Testis (tissue), 3 donors: ENCODE results near the gene EHD4. TPM values are rescaled to one million over a fixed set of nuclear protein-coding genes. Genes with fewer than 3 reads are reported as not detected.

ENCODE experiments used
- DNase-seq: peaks from one replicate; pipeline ENCODE4 v3.0.0-alpha.2; 2019
- H3K27ac ChIP-seq, 2 donors: fragments of 200-600 bp; sonication (generic); one replicate each; pipeline ENCODE4 v1.5.1; 2019
- H3K27me3 ChIP-seq: fragments of 200-600 bp; sonication (generic); one replicate; pipeline ENCODE4 v1.5.1; 2019
- H3K36me3 ChIP-seq: fragments of 200-600 bp; sonication (generic); one replicate; pipeline ENCODE4 v1.5.1; 2017; ENCODE audit warnings: low read depth; ENCODE audit errors: missing control alignments
- H3K4me1 ChIP-seq: fragments of 200-600 bp; sonication (generic); one replicate; pipeline ENCODE4 v1.5.1; 2019
- H3K4me3 ChIP-seq, 2 donors: fragments of 200-600 bp; sonication (generic); one replicate each; pipeline ENCODE4 v1.5.1; 2017 to 2019
- H3K9me3 ChIP-seq: fragments of 200-600 bp; sonication (generic); one replicate; pipeline ENCODE4 v1.5.1; 2017
- POLR2A ChIP-seq: fragments of 450-650 bp; IDR thresholded peaks from one replicate; pipeline ENCODE4 v1.6.1; 2017; ENCODE audit warnings: antibody characterized with exemption, mild to moderate bottlenecking, moderate library complexity
- WGBS, 2 donors: methylation state at CpG; one replicate each; pipeline ENCODE4 v1.1.5; 2018; 5-methylcytosine and 5-hydroxymethylcytosine counted together
- intact Hi-C: fragments of 100-400 bp; cut with DNase I; formaldehyde crosslinking; loops from one replicate; pipeline ENCODE4 v1.15.1; 2023; ENCODE audit warnings: low total_unique reads
- polyA plus RNA-seq: library from polyadenylated mRNA; stranded (reverse); fragments of 350-450 nt; fragmentation: Illumina TruSeq; extraction: RNeasy Lipid Tissue Mini Kit (QIAGEN cat#74804); gene quantifications from one replicate; pipeline ENCODE4 v1.2.3, GENCODE V29; 2014; ENCODE audit warnings: low read depth, low replicate concordance; ENCODE audit not compliant: insufficient read depth
- total RNA-seq, 2 donors: library from RNA; depleted of rRNA; stranded (reverse); fragments of >200 nt; gene quantifications; one replicate each; pipeline ENCODE4 v1.2.3, GENCODE V29; 2016
- TF ChIP-seq, protein P1 (sequence below), 3 experiments: fragments of 450-650 bp in 2 of 3; fragments of 200-600 bp in 1 of 3; sonication (generic) in 1 of 3; IDR thresholded peaks; one replicate each; pipeline ENCODE4 v1.5.1; 2016 to 2019; ENCODE audit warnings: antibody characterized with exemption in 3 of 3, mild to moderate bottlenecking in 2 of 3, moderate library complexity in 1 of 3

The EHD4 gene
- total and polyA plus RNA-seq, 3 donors from 2014 or later, result 8.0 to 10.2 (median 9.4) TPM

DNA sequence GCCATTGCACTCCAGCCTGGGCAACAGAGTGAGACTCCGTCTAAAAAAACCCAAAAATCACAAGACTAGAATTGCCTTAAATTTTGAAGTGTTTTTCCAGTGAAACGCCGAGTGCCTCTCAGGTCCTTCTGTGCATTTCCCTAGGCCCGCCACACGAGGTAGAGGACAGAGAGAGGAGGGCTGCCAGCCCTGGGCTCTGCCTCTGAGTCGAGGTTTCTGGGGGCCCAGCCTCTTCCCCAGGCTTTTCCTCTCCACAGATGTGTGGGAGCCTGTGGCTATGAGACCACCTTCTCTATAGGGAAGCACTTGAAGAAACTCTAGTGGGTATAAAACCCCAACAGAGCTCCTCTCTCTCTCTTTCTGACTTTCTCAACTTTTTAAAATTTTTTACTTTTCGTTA, 10.9 kb upstream of the EHD4 start:
- Histone ChIP-seq H3K9me3 (no peaks in the 10 kb centered on the region), H3K4me3 (no peak overlapping the region), H3K36me3 (no peaks in the 10 kb centered on the region), H3K27me3 (no peaks in the 10 kb centered on the region), H3K27ac (no peak overlapping the region), H3K4me1 (peaks cover 12% of the 10 kb centered on the region)
- intact Hi-C loops, result no loop called here
- 80 to 84% methylated on average over 7 of the region's 7 CpGs for WGBS, 2 donors
- no peak for DNase-seq
- no peak for TF ChIP-seq POLR2A
- TF ChIP-seq, protein P1, sequence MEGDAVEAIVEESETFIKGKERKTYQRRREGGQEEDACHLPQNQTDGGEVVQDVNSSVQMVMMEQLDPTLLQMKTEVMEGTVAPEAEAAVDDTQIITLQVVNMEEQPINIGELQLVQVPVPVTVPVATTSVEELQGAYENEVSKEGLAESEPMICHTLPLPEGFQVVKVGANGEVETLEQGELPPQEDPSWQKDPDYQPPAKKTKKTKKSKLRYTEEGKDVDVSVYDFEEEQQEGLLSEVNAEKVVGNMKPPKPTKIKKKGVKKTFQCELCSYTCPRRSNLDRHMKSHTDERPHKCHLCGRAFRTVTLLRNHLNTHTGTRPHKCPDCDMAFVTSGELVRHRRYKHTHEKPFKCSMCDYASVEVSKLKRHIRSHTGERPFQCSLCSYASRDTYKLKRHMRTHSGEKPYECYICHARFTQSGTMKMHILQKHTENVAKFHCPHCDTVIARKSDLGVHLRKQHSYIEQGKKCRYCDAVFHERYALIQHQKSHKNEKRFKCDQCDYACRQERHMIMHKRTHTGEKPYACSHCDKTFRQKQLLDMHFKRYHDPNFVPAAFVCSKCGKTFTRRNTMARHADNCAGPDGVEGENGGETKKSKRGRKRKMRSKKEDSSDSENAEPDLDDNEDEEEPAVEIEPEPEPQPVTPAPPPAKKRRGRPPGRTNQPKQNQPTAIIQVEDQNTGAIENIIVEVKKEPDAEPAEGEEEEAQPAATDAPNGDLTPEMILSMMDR (IDR thresholded peaks at IDR 0.05), result no peak

DNA sequence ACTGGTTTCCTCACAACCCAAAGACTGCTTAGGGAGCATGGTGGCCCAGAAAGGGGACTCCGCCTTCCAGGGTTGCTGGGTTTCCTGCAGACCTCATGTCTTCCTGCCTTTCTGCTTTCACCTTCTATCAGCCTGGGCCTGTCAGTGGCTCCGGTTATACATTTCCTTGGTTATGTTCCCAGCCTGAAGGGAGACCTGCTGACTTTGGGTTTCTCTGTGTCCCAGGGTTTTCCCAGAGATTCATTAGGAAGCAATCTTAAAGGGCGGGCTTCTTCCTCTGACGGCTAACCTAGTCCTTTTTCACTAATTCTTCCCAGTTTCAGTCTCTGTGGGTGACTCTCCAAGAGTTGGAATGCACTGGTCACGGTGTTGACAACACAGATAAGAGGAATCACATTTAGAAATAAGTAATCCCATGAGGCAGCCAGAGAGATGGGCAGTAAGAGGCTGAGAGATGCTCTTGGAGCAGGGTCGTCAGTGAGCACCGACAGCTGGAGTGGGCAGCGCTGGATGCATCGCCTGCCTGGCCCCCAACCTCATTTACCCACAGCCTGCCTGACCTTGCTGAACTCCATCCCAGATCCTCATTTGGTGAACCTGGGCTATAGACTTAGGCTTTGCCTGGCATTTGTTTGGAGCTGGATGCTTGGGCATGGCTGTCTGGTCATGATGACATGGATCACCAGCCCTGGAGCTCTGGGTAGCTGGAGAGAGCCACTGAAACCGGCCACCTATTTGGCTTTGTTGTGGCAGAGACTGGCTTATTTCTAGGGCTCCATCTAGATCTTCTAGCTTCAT, 10.0 kb upstream of the EHD4 start:
- Histone ChIP-seq H3K9me3 (no peaks in the 10 kb centered on the region), H3K36me3 (no peaks in the 10 kb centered on the region), H3K27ac (no peak overlapping the region), H3K4me1 (peaks cover 12% of the 10 kb centered on the region), H3K4me3 (no peak overlapping the region), H3K27me3 (no peaks in the 10 kb centered on the region)
- WGBS, 2 donors, result 84 to 87% methylated on average over 10 of the region's 10 CpGs
- intact Hi-C loops, result no loop called here
- DNase-seq, result no peak
- TF ChIP-seq, protein P1 (IDR thresholded peaks at IDR 0.05), result no peak
- no peak for TF ChIP-seq POLR2A

DNA sequence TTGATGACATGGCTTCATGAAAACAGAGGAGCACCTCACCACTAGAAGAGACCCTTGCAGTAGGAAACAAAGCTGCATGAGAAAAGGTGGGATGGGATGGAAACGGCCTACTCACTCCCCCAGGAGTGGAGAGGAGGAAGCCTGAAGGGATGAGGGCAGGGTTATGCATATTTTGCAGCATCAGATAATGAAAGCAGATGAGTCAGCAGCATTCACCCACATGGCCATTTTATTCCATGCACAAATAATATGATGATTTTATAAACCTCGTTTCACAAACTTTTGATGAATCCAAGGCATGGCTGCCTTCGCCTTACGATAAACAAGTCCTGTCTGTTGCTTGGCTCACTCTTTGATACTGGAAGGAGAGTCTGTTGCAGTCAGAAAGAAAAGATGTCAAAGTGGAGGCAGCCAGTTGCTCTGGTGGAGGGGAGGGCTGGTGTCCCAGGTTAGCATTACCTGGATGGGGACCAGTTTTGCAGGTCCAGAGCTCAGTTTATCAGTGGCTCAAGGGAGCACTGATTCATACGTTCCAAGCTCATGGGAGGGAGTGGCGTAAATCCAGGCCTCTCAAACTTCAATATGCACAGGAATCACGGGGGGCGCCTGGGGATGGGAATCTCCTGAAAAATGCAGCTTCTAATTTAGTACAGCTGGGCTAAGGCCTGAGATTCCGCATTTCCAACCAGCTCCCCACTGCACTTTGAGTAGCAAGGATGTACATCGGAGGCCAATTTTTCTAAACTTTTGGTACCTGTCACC, 9.2 kb upstream of the EHD4 start:
- no peak for DNase-seq
- 89 to 90% methylated on average over 10 of the region's 10 CpGs for WGBS, 2 donors

DNA sequence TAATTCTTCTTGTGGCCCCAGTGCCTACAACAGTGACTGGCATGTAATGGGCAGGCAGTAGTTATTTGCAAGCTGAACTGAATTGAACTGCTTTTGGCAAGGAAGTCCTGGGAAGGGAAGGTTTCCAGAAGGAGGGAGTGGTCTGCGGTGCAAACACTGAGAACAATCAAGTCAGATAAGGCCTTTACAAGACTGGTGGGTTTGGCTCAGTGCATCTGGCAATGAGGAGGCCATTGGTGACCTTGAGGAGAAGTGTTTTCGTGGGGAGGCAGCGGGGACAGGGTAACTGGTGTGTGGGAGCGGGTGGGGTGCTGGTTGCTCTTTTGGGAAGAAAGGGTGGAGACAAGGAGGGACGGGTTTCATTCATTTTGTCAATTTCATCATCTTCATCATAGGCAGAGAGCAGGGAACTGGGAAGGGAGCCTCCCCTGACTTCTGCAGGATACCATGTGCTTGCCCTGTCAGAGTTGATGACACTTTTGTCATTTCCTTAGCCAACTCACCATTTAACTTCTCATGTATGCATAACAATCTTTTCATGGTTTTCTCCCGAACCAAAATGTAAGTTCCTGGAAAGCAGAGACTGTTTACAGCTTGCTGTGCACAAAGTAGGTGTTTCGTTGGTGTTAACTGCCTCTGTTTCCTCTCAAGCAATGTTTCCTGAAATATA, 8.4 kb upstream of the EHD4 start:
- no peak for TF ChIP-seq POLR2A
- TF ChIP-seq, protein P1 (IDR thresholded peaks at IDR 0.05), result no peak
- no peak overlapping the region for H3K27ac ChIP-seq
- WGBS, 2 donors, result 52 to 61% methylated on average over 7 of the region's 7 CpGs
- DNase-seq, result no peak
- no peaks in the 10 kb centered on the region for H3K36me3 ChIP-seq
- H3K27me3 ChIP-seq, result no peaks in the 10 kb centered on the region
- intact Hi-C loops, result no loop called here
- H3K9me3 ChIP-seq, result no peaks in the 10 kb centered on the region
- H3K4me3 ChIP-seq, result no peak overlapping the region
- H3K4me1 ChIP-seq, result peaks cover 12% of the 10 kb centered on the region

More for the DNA sequence above, 9.2 kb upstream of the EHD4 start:
- Histone ChIP-seq H3K36me3 (no peaks in the 10 kb centered on the region), H3K27ac (no peak overlapping the region), H3K27me3 (no peaks in the 10 kb centered on the region), H3K4me3 (no peak overlapping the region), H3K9me3 (no peaks in the 10 kb centered on the region), H3K4me1 (peaks cover 12% of the 10 kb centered on the region)
- no peak for TF ChIP-seq POLR2A
- TF ChIP-seq, protein P1 (IDR thresholded peaks at IDR 0.05), result no peak
- intact Hi-C loops, result no loop called here
